Right lobe of liver (tissue), 6 donors: ENCODE measurements around the gene PLCB1. TPM values are rescaled to one million over a fixed set of nuclear protein-coding genes. Genes with fewer than 3 reads are reported as not detected.
A peak's percentile ranks its signal among the peaks of the same experiment; 100 is the strongest.

Experiments
- ATAC-seq, 4 donors: fragments of 200-7000 bp; cut with Tn5 transposase; one replicate each; pipeline ENCODE4 v1.9.1; 2020; ENCODE audit warnings: mild to moderate bottlenecking in 4 of 4, moderate library complexity in 4 of 4
- DNase-seq, 3 donors: peaks; one replicate each; pipeline ENCODE4 v3.0.0-alpha.2; 2020
- H3K27ac ChIP-seq, 3 donors: fragments of 200-600 bp; one replicate each; pipeline ENCODE4 v1.8.0; 2022
- H3K27me3 ChIP-seq, 2 donors: fragments of 200-600 bp; one replicate each; pipeline ENCODE4 v1.8.0; 2022
- H3K36me3 ChIP-seq, 4 donors: fragments of 200-600 bp; sonication (generic) in 1 of 4; one replicate each; pipeline versions ENCODE4 v1.5.1 to v1.8.0; 2017 to 2022; ENCODE audit warnings: control low read depth in 1 of 4
- H3K4me1 ChIP-seq, 4 donors: fragments of 200-600 bp; sonication (generic) in 1 of 4; one replicate each; pipeline versions ENCODE4 v1.5.1 to v1.8.0; 2017 to 2022; ENCODE audit warnings: control low read depth in 1 of 4
- H3K4me3 ChIP-seq, 3 donors: fragments of 200-600 bp; one replicate each; pipeline ENCODE4 v1.8.0; 2022
- H3K9me3 ChIP-seq, 4 donors: fragments of 200-600 bp; sonication (generic) in 1 of 4; one replicate each; pipeline versions ENCODE4 v1.5.1 to v1.8.0; 2017 to 2022; ENCODE audit warnings: control low read depth in 1 of 4
- POLR2A ChIP-seq: fragments of 450-650 bp; IDR thresholded peaks from one replicate; pipeline ENCODE4 v1.6.1; 2017; ENCODE audit warnings: antibody characterized with exemption, mild to moderate bottlenecking
- WGBS: methylation state at CpG from one replicate; pipeline ENCODE4 v1.1.6; 2018; ENCODE audit warnings: low coverage, low lambda C conversion rate; ENCODE audit not compliant: insufficient coverage; ENCODE audit errors: missing lambda C conversion rate; 5-methylcytosine and 5-hydroxymethylcytosine counted together
- intact Hi-C, 2 donors: fragments of 100-400 bp; cut with DNase I; formaldehyde crosslinking; loops; one replicate each; pipeline versions ENCODE4 v1.11.2 to v1.14.1; 2022
- total RNA-seq, 6 experiments: library from RNA; depleted of rRNA in 2 of 6; stranded (reverse); fragments of >200 nt in 2 of 6; fragmentation: NEBNext Ultra II Directional in 3 of 6; extraction: Animal tissue kit (Norgen Biotek cat#: 25700) in 3 of 6; gene quantifications; one replicate each; pipeline versions ENCODE4 v1.1.0 to v1.2.4, GENCODE V29; 2016 to 2023
- TF ChIP-seq, protein P1 (sequence below), 4 donors: fragments of 200-600 bp in 3 of 4; fragments of 450-650 bp in 1 of 4; IDR thresholded peaks; one replicate each; pipeline versions ENCODE4 v1.5.1 to v1.8.0; 2016 to 2022; ENCODE audit warnings: antibody characterized with exemption in 4 of 4, mild to moderate bottlenecking in 2 of 4
- donor health status: DM: no; HTN: yes; CAD: no.
- donor health status: DM: no; HTN: no; CAD: no.
- donor health status: DM: no; HTN: no; CAD: no.
- donor health status: DM: no; HTN: yes; CAD: no.
- donor health status: DM: no; HTN: yes; CAD: no.

PLCB1 gene
- total RNA-seq, 6 experiments from 2014 or later: 5.0 to 9.9 (median 5.7) TPM

- Histone ChIP-seq H3K36me3 (no peaks in the 10 kb centered on the region), H3K4me3 (no peak overlapping the region), H3K4me1 (peaks cover 0 to 11% (median 0%) of the 10 kb centered on the region in 4 donors), H3K9me3 (no peaks in the 10 kb centered on the region), H3K27me3 (no peaks in the 10 kb centered on the region), H3K27ac (no peak overlapping the region)
- DNase-seq: no peak
- no peak for TF ChIP-seq POLR2A
- TF ChIP-seq, protein P1, sequence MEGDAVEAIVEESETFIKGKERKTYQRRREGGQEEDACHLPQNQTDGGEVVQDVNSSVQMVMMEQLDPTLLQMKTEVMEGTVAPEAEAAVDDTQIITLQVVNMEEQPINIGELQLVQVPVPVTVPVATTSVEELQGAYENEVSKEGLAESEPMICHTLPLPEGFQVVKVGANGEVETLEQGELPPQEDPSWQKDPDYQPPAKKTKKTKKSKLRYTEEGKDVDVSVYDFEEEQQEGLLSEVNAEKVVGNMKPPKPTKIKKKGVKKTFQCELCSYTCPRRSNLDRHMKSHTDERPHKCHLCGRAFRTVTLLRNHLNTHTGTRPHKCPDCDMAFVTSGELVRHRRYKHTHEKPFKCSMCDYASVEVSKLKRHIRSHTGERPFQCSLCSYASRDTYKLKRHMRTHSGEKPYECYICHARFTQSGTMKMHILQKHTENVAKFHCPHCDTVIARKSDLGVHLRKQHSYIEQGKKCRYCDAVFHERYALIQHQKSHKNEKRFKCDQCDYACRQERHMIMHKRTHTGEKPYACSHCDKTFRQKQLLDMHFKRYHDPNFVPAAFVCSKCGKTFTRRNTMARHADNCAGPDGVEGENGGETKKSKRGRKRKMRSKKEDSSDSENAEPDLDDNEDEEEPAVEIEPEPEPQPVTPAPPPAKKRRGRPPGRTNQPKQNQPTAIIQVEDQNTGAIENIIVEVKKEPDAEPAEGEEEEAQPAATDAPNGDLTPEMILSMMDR (IDR thresholded peaks at IDR 0.05): no peak
- peak in 3 of 4 donors; percentile 18 to 62 (median 34) for ATAC-seq
- 40% methylated on average over 3 of the region's 3 CpGs for WGBS
- intact Hi-C loops: no loop called here
Measured at GRCh38 chr20:8393381-8393780, 261.3 kb downstream of the PLCB1 start.

- TF ChIP-seq POLR2A: no peak
- TF ChIP-seq, protein P1 (IDR thresholded peaks at IDR 0.05): no peak
- ATAC-seq: peak; percentile 33 to 61 (median 42)
- Histone ChIP-seq H3K4me1 (peaks cover 0 to under 1% (median 0%) of the 10 kb centered on the region in 4 donors), H3K4me3 (no peak overlapping the region), H3K27ac (no peak overlapping the region), H3K9me3 (no peaks in the 10 kb centered on the region), H3K36me3 (no peaks in the 10 kb centered on the region), H3K27me3 (no peaks in the 10 kb centered on the region)
- intact Hi-C loops: no loop called here
- no peak for DNase-seq
- 83% methylated on average over 2 of the region's 2 CpGs for WGBS
Measured at GRCh38 chr20:8394308-8394945, 262.4 kb downstream of the PLCB1 start.

- H3K36me3 ChIP-seq: no peaks in the 10 kb centered on the region
- H3K4me3 ChIP-seq: no peak overlapping the region
- no peaks in the 10 kb centered on the region for H3K9me3 ChIP-seq
- no peak for ATAC-seq
- H3K27me3 ChIP-seq: no peaks in the 10 kb centered on the region
- no peak for DNase-seq
- TF ChIP-seq, protein P1 (IDR thresholded peaks at IDR 0.05): no peak
- TF ChIP-seq POLR2A: no peak
- WGBS: 49% methylated on average over 2 of the region's 2 CpGs
- intact Hi-C loops: no loop called here
- no peaks in the 10 kb centered on the region for H3K4me1 ChIP-seq
- no peak overlapping the region for H3K27ac ChIP-seq
Measured at GRCh38 chr20:8395956-8396355, 263.9 kb downstream of the PLCB1 start.

- intact Hi-C loops: no loop called here
Measured at GRCh38 chr20:8398263-8399051, 266.4 kb downstream of the PLCB1 start.

More at GRCh38 chr20:8398263-8399051, 266.4 kb downstream of the PLCB1 start:
- ATAC-seq (no peak), DNase-seq (no peak)
- H3K4me1 ChIP-seq: peaks cover 0 to 2% (median 0%) of the 10 kb centered on the region in 4 donors
- H3K36me3 ChIP-seq: no peaks in the 10 kb centered on the region
- H3K27me3 ChIP-seq: no peaks in the 10 kb centered on the region
- TF ChIP-seq, protein P1 (IDR thresholded peaks at IDR 0.05): no peak
- TF ChIP-seq POLR2A: no peak
- H3K4me3 ChIP-seq: no peak overlapping the region
- 84% methylated on average over 6 of the region's 6 CpGs for WGBS
- no peaks in the 10 kb centered on the region for H3K9me3 ChIP-seq
- no peak overlapping the region for H3K27ac ChIP-seq
